H1 (cell line): Measurements from ENCODE around the gene AKR1B15. TPM values are rescaled to one million over a fixed set of nuclear protein-coding genes. Genes with fewer than 3 reads are reported as not detected.

Experiments used
- CTCF ChIA-PET: fragments of 300-600 bp; sonication (Branson Sonifier 250); formaldehyde crosslinking; loops from one replicate; lab custom pipeline; 2021; ENCODE audit not compliant: partially characterized antibody; lab: Charles Lee
- POLR2A ChIA-PET: fragments of 300-600 bp; sonication (Branson Sonifier 250); formaldehyde crosslinking; loops from one replicate; lab custom pipeline; 2021; ENCODE audit warnings: inconsistent platforms; ENCODE audit not compliant: partially characterized antibody; lab: Charles Lee
- DNase-seq, 2 experiments: peaks; one replicate each; pipeline versions ENCODE4 v3.0.0 to v3.0.0-alpha.2; 2010 to 2022; ENCODE audit warnings: low spot score in 2 of 2, low read depth in 1 of 2, mixed read lengths in 1 of 2
- FAIRE-seq: peaks from 2 replicates; lab custom pipeline; 2011; peaks lifted over from hg19 to GRCh38; lab: Jason Lieb, UNC
- H2AFZ ChIP-seq: 2 replicates; pipeline ENCODE4 v1.8.1; 2012; ENCODE audit warnings: low read length, inconsistent platforms
- H2AK5ac ChIP-seq: 2 replicates; pipeline ENCODE4 v1.6.1; 2013; ENCODE audit warnings: low read depth, low read length
- H2BK120ac ChIP-seq: replicated peaks from 2 replicates; pipeline ENCODE3; 2013; ENCODE audit warnings: low read depth, low read length, inconsistent platforms
- H2BK12ac ChIP-seq: 2 replicates; pipeline ENCODE4 v1.6.1; 2013; ENCODE audit warnings: low read depth, low read length
- H2BK15ac ChIP-seq: 2 replicates; pipeline ENCODE4 v1.6.1; 2013; ENCODE audit warnings: low read length
- H2BK20ac ChIP-seq: 2 replicates; pipeline ENCODE4 v1.6.1; 2013; ENCODE audit warnings: low read length
- H2BK5ac ChIP-seq: 2 replicates; pipeline ENCODE4 v1.6.1; 2013; ENCODE audit warnings: low read depth, low read length
- H3K14ac ChIP-seq: 2 replicates; pipeline ENCODE4 v1.6.1; 2013; ENCODE audit warnings: inconsistent platforms; ENCODE audit not compliant: insufficient read length
- H3K18ac ChIP-seq: 2 replicates; pipeline ENCODE4 v1.6.1; 2013; ENCODE audit warnings: low read length; ENCODE audit errors: extremely low read depth
- H3K23ac ChIP-seq: 2 replicates; pipeline ENCODE4 v1.6.1; 2013; ENCODE audit warnings: inconsistent platforms; ENCODE audit not compliant: insufficient read length
- H3K23me2 ChIP-seq: 2 replicates; pipeline ENCODE4 v1.6.1; 2013; ENCODE audit warnings: low read depth, low read length
- H3K27ac ChIP-seq: 2 replicates; pipeline ENCODE4 v1.6.1; 2011; ENCODE audit warnings: low read depth, low read length, inconsistent platforms
- H3K27me3 ChIP-seq, 4 experiments: replicated peaks in 1 of 4; 1 replicate in 1 of 4; 2 replicates in 3 of 4; pipeline versions ENCODE4 v1.6.1 to v1.8.1; 2011 to 2013; ENCODE audit warnings: low read length in 3 of 4, mild to moderate bottlenecking in 3 of 4, inconsistent platforms in 2 of 4, mixed read lengths in 2 of 4, moderate library complexity in 1 of 4; ENCODE audit not compliant: control insufficient read depth in 3 of 4, insufficient read depth in 3 of 4; ENCODE audit errors: extremely low read depth in 1 of 4
- H3K36me3 ChIP-seq, 4 experiments: 2 replicates each; pipeline versions ENCODE4 v1.6.1 to v1.8.1; 2011 to 2013; ENCODE audit warnings: mild to moderate bottlenecking in 4 of 4, low read length in 3 of 4, moderate library complexity in 2 of 4, control low read depth in 1 of 4, inconsistent platforms in 1 of 4; ENCODE audit not compliant: insufficient read depth in 4 of 4, control insufficient read depth in 2 of 4
- H3K4ac ChIP-seq: replicated peaks from 2 replicates; pipeline ENCODE3; 2013; ENCODE audit warnings: low read length, low read depth, mixed read lengths, inconsistent platforms; ENCODE audit not compliant: insufficient read length
- H3K4me1 ChIP-seq, 4 experiments: replicated peaks in 1 of 4; 1 replicate in 1 of 4; 2 replicates in 3 of 4; pipeline versions ENCODE4 v1.6.1 to v1.8.1; 2011 to 2013; ENCODE audit warnings: low read length in 3 of 4, inconsistent platforms in 2 of 4, mixed read lengths in 1 of 4; ENCODE audit not compliant: insufficient read depth in 4 of 4, control insufficient read depth in 3 of 4
- H3K4me2 ChIP-seq, 2 experiments: 2 replicates each; pipeline versions ENCODE4 v1.6.1 to v1.8.1; 2011 to 2013; ENCODE audit warnings: low read depth in 2 of 2, low read length in 2 of 2, control low read depth in 1 of 2, inconsistent platforms in 1 of 2, mild to moderate bottlenecking in 1 of 2; ENCODE audit not compliant: insufficient read depth in 1 of 2
- H3K4me3 ChIP-seq, 4 experiments: fragments of 200-600, 300-600 bp in 1 of 4; sonication (generic), shearing (Covaris generic), sonication (Bioruptor Twin) in 1 of 4; 2 replicates each; pipeline versions ENCODE4 v1.5.1 to v1.8.1; 2011 to 2016; ENCODE audit warnings: low read length in 4 of 4, low read depth in 3 of 4, control low read depth in 2 of 4, inconsistent platforms in 2 of 4, mild to moderate bottlenecking in 2 of 4, mixed read lengths in 1 of 4, moderate library complexity in 1 of 4; ENCODE audit not compliant: insufficient read depth in 2 of 4; ENCODE audit errors: extremely low read depth in 1 of 4
- H3K56ac ChIP-seq: replicated peaks from 2 replicates; pipeline ENCODE3; 2013; ENCODE audit warnings: low read depth, mild to moderate bottlenecking, mixed read lengths, low read length, inconsistent platforms; ENCODE audit not compliant: insufficient read length
- H3K79me1 ChIP-seq: 2 replicates; pipeline ENCODE4 v1.6.1; 2013; ENCODE audit warnings: low read depth, low read length, control low read depth
- H3K79me2 ChIP-seq, 2 experiments: 2 replicates each; pipeline versions ENCODE4 v1.6.1 to v1.8.1; 2012 to 2013; ENCODE audit warnings: low read length in 2 of 2, mild to moderate bottlenecking in 2 of 2, inconsistent platforms in 1 of 2; ENCODE audit not compliant: insufficient read depth in 2 of 2, control insufficient read depth in 1 of 2
- H3K9ac ChIP-seq, 4 experiments: replicated peaks in 1 of 4; 1 replicate in 1 of 4; 2 replicates in 3 of 4; pipeline versions ENCODE4 v1.6.1 to v1.8.1; 2011 to 2013; ENCODE audit warnings: low read depth in 3 of 4, low read length in 3 of 4, control low read depth in 2 of 4, mild to moderate bottlenecking in 2 of 4, moderate library complexity in 2 of 4, inconsistent platforms in 1 of 4; ENCODE audit errors: extremely low read depth in 1 of 4
- H3K9me3 ChIP-seq, 2 experiments: 2 replicates each; pipeline versions ENCODE4 v1.6.1 to v1.8.1; 2012 to 2013; ENCODE audit warnings: mild to moderate bottlenecking in 2 of 2, moderate library complexity in 2 of 2, control low read depth in 1 of 2, inconsistent platforms in 1 of 2, low read depth in 1 of 2, low read length in 1 of 2, mixed read lengths in 1 of 2; ENCODE audit not compliant: insufficient read depth in 2 of 2
- H4K20me1 ChIP-seq, 2 experiments: replicated peaks in 1 of 2; 2 replicates each; pipeline versions ENCODE3 to v1.8.1; 2011 to 2013; ENCODE audit warnings: inconsistent platforms in 2 of 2, low read length in 2 of 2, mild to moderate bottlenecking in 1 of 2; ENCODE audit not compliant: insufficient read depth in 2 of 2, control insufficient read depth in 1 of 2
- H4K5ac ChIP-seq: 2 replicates; pipeline ENCODE4 v1.6.1; 2013; ENCODE audit warnings: low read length, low read depth, mixed read lengths, inconsistent platforms; ENCODE audit not compliant: insufficient read length
- H4K8ac ChIP-seq: 2 replicates; pipeline ENCODE4 v1.8.0; 2013; ENCODE audit warnings: mild to moderate bottlenecking, moderate library complexity, low read length, inconsistent platforms; ENCODE audit not compliant: insufficient read depth; ENCODE audit errors: extremely low read depth
- H4K91ac ChIP-seq: replicated peaks from 2 replicates; pipeline ENCODE3; 2013; ENCODE audit warnings: low read length, mixed read lengths, inconsistent platforms; ENCODE audit not compliant: insufficient read length
- BACH1 ChIP-seq: IDR thresholded peaks from 2 replicates; pipeline ENCODE4 v1.6.1; 2012; ENCODE audit warnings: low read length, improper control_type of control experiment
- BCL11A ChIP-seq, 2 experiments: IDR thresholded peaks; one replicate each; pipeline ENCODE4 v1.6.1; 2011; ENCODE audit warnings: low read depth in 2 of 2, low read length in 2 of 2, mild to moderate bottlenecking in 2 of 2
- BRCA1 ChIP-seq: IDR thresholded peaks from 2 replicates; pipeline ENCODE4 v1.6.1; 2012; ENCODE audit warnings: low read depth, low read length, improper control_type of control experiment
- EGR1 ChIP-seq: IDR thresholded peaks from 2 replicates; pipeline ENCODE4 v1.6.1; 2011; ENCODE audit warnings: low read depth, low read length, borderline replicate concordance
- FOSL1 ChIP-seq: IDR thresholded peaks from 2 replicates; pipeline ENCODE4 v1.6.1; 2011; ENCODE audit warnings: mild to moderate bottlenecking, low read depth, low read length, moderate library complexity; ENCODE audit not compliant: insufficient read depth
- GTF2F1 ChIP-seq: IDR thresholded peaks from 2 replicates; pipeline ENCODE4 v1.6.1; 2012; ENCODE audit warnings: low read depth, low read length, improper control_type of control experiment, borderline replicate concordance
- JUND ChIP-seq: IDR thresholded peaks from 2 replicates; pipeline ENCODE4 v1.6.1; 2011; ENCODE audit warnings: mild to moderate bottlenecking, improper control_type of control experiment, low read length
- POLR2AphosphoS5 ChIP-seq: IDR thresholded peaks from 2 replicates; pipeline ENCODE4 v1.6.1; 2011; ENCODE audit warnings: low read depth, low read length
- RAD21 ChIP-seq, 2 experiments: IDR thresholded peaks in 1 of 2; conservative IDR thresholded peaks in 1 of 2; 2 replicates each; pipeline ENCODE4 v1.6.1; 2011; ENCODE audit warnings: low read depth in 2 of 2, low read length in 2 of 2, improper control_type of control experiment in 1 of 2, inconsistent platforms in 1 of 2, mild to moderate bottlenecking in 1 of 2, moderate library complexity in 1 of 2
- RFX5 ChIP-seq: IDR thresholded peaks from 2 replicates; pipeline ENCODE4 v1.6.1; 2011; ENCODE audit warnings: low read depth, low read length, improper control_type of control experiment, borderline replicate concordance
- SIRT6 ChIP-seq: IDR thresholded peaks from one replicate; pipeline ENCODE4 v1.7.1; 2012; ENCODE audit warnings: low read length, inconsistent platforms
- SP1 ChIP-seq: IDR thresholded peaks from 2 replicates; pipeline ENCODE4 v1.6.1; 2011; ENCODE audit warnings: low read depth, low read length
- SP2 ChIP-seq: IDR thresholded peaks from 2 replicates; pipeline ENCODE4 v1.6.1; 2012; ENCODE audit warnings: mild to moderate bottlenecking, low read length, inconsistent platforms
- WGBS, 2 experiments: shearing (Covaris generic) in 1 of 2; methylation state at CpG; one replicate each; pipeline versions ENCODE4 v1.1.6 to v1.1.7; 2013 to 2015; ENCODE audit warnings: low lambda C conversion rate in 2 of 2, mixed read lengths in 2 of 2, inconsistent platforms in 1 of 2, low coverage in 1 of 2, missing lambda C conversion rate in 1 of 2; ENCODE audit not compliant: insufficient replicate concordance in 2 of 2, insufficient coverage in 1 of 2, insufficient read length in 1 of 2; ENCODE audit errors: extremely low coverage in 1 of 2, missing lambda C conversion rate in 1 of 2; 5-methylcytosine and 5-hydroxymethylcytosine counted together
- polyA plus RNA-seq, 7 experiments: library from polyadenylated mRNA; depleted of rRNA in 3 of 7; stranded (reverse) in 5 of 7; unstranded in 2 of 7; fragments of >200 nt in 5 of 7; fragments of 200-250 nt in 2 of 7; gene quantifications; 1 replicate in 5 of 7; 2 replicates in 1 of 7; 4 replicates in 1 of 7; pipeline versions ENCODE4 v1.2.1 to v1.2.3, GENCODE V29; 2011 to 2013; ENCODE audit warnings: missing spikeins in 2 of 7, mixed read lengths in 2 of 7
- total RNA-seq: library from RNA; stranded (reverse); fragmentation: NEBNext Ultra II Directional; extraction: Animal tissue kit (Norgen Biotek cat#: 25700); gene quantifications from 2 replicates; pipeline ENCODE4 v1.2.1, GENCODE V29; 2021

The AKR1B15 gene
- total and polyA plus RNA-seq, 2 of the 8 experiments (the other 6 are each of a cell fraction or from before 2014, with no cell fraction given), result 0.15 to 0.47 TPM

GRCh38 chr7:134562136-134562535 is 13.2 kb downstream of the AKR1B15 start:
- no peak overlapping the region for H3K18ac ChIP-seq
- no peak for FAIRE-seq
- POLR2A ChIA-PET, result no interaction called here
- no peaks in the 10 kb centered on the region for H3K27me3 ChIP-seq
- TF ChIP-seq POLR2AphosphoS5, result no peak
- TF ChIP-seq BRCA1, result no peak
- no peak for TF ChIP-seq BCL11A (IDR thresholded peaks at IDR 0.05; ENCODE audit: low read depth in 2 of 2, low read length in 2 of 2)
- no peak for TF ChIP-seq GTF2F1
- no peak for TF ChIP-seq JUND
- no peak for TF ChIP-seq BACH1
- TF ChIP-seq FOSL1, result no peak
- no peak for TF ChIP-seq SP2
- no peak for TF ChIP-seq RFX5
- no peak for TF ChIP-seq SIRT6
- TF ChIP-seq RAD21 (IDR thresholded peaks at IDR 0.05 in 1 of 2, conservative IDR thresholded peaks at IDR 0.05 in 1 of 2; ENCODE audit: low read depth in 2 of 2, low read length in 2 of 2), result no peak
- no peak for TF ChIP-seq SP1
- no peak for TF ChIP-seq EGR1
- no peaks in the 10 kb centered on the region; the same call in 1 of the 2 replicates for H3K23me2 ChIP-seq
- H3K9me3 ChIP-seq, result peaks cover 0 to 7% of the 10 kb centered on the region in 2 experiments; a peak in 1 of 4 replicates
- H4K91ac ChIP-seq, result no peak overlapping the region
- no peak overlapping the region for H2BK20ac ChIP-seq
- WGBS, 2 experiments, result 94% methylated on average over 6 of the region's 6 CpGs; no CpG with 5 or more reads in 1 of the 2 experiments
- H4K8ac ChIP-seq, result no peak overlapping the region
- H3K79me1 ChIP-seq, result no peaks in the 10 kb centered on the region
- DNase-seq, result no peak
- no peaks in the 10 kb centered on the region for H3K79me2 ChIP-seq
- H2BK120ac ChIP-seq, result no peak overlapping the region
- no peak overlapping the region for H2BK12ac ChIP-seq
- no peak overlapping the region for H2AK5ac ChIP-seq
- no peak overlapping the region for H3K4me3 ChIP-seq
- H3K23ac ChIP-seq, result no peak overlapping the region
- H3K4me1 ChIP-seq, result no peaks in the 10 kb centered on the region
- H3K4me2 ChIP-seq, result no peak overlapping the region
- no peak overlapping the region for H3K27ac ChIP-seq
- CTCF ChIA-PET, result interaction anchor here (1.2 to 1.8 kb wide), 2 partner anchors 8 to 48 kb away, joined by 3 to 7 read pairs; no protein-coding TSS in a partner anchor
- no peak overlapping the region for H3K9ac ChIP-seq
- H4K20me1 ChIP-seq, result no peaks in the 10 kb centered on the region
- H3K56ac ChIP-seq, result no peak overlapping the region
- H2BK5ac ChIP-seq, result no peak overlapping the region
- no peak overlapping the region for H3K4ac ChIP-seq
- no peak overlapping the region for H2BK15ac ChIP-seq
- no peak overlapping the region for H4K5ac ChIP-seq
- H3K36me3 ChIP-seq, result no peaks in the 10 kb centered on the region
- H2AFZ ChIP-seq, result no peak overlapping the region
- no peak overlapping the region for H3K14ac ChIP-seq
